AG20443 (cell line): Measurements from ENCODE around the gene KCNE3.

Experiments
- DNase-seq: peaks from one replicate; pipeline ENCODE4 v3.0.0; 2012; ENCODE audit warnings: low spot score, mixed read lengths

Gene KCNE3

GRCh38 chr11:74471668-74472429, 4.5 kb upstream of the KCNE3 start:
- no peak for DNase-seq

GRCh38 chr11:74471037-74471436, 3.7 kb upstream of the KCNE3 start:
- DNase-seq: no peak

GRCh38 chr11:74470526-74470925, 3.2 kb upstream of the KCNE3 start:
- no peak for DNase-seq

- no peak for DNase-seq
Observed at GRCh38 chr11:74468936-74469335, 1.6 kb upstream of the KCNE3 start.

- no peak for DNase-seq
Observed at GRCh38 chr11:74468521-74468920, 1.2 kb upstream of the KCNE3 start.

- DNase-seq: no peak
Observed at GRCh38 chr11:74468058-74468457, 709 bp upstream of the KCNE3 start.

- DNase-seq: no peak
Observed at GRCh38 chr11:74465291-74465708, 2.0 kb downstream of the KCNE3 start.

GRCh38 chr11:74464746-74465145, 2.6 kb downstream of the KCNE3 start:
- DNase-seq: no peak

- no peak for DNase-seq
Observed at GRCh38 chr11:74463216-74463615, 4.1 kb downstream of the KCNE3 start.

GRCh38 chr11:74462631-74463030, 4.7 kb downstream of the KCNE3 start:
- no peak for DNase-seq

GRCh38 chr11:74462009-74462408, 5.3 kb downstream of the KCNE3 start:
- DNase-seq: peak; percentile 71

GRCh38 chr11:74460481-74461154, 6.7 kb downstream of the KCNE3 start:
- peak; percentile 55 for DNase-seq

GRCh38 chr11:74460065-74460464, 7.3 kb downstream of the KCNE3 start:
- DNase-seq: no peak

- DNase-seq: no peak
Observed at GRCh38 chr11:74459584-74459983, 7.8 kb downstream of the KCNE3 start.

GRCh38 chr11:74457356-74457755, 10.0 kb downstream of the KCNE3 start:
- no peak for DNase-seq

GRCh38 chr11:74453373-74453975, 13.9 kb downstream of the KCNE3 start:
- peak; percentile 80 for DNase-seq

- DNase-seq: no peak
Observed at GRCh38 chr11:74452366-74452765, 15.0 kb downstream of the KCNE3 start.

- no peak for DNase-seq
Observed at GRCh38 chr11:74450318-74450717, 17.0 kb downstream of the KCNE3 start.

- peak; percentile 83 for DNase-seq
Observed at GRCh38 chr11:74449369-74449931, 17.9 kb downstream of the KCNE3 start.

- no peak for DNase-seq
Observed at GRCh38 chr11:74447720-74448119, 19.6 kb downstream of the KCNE3 start.

GRCh38 chr11:74446532-74446938, 20.8 kb downstream of the KCNE3 start:
- no peak for DNase-seq

- DNase-seq: no peak
Observed at GRCh38 chr11:74444173-74444826, 23.0 kb downstream of the KCNE3 start.
